ENCODE data around the gene GOLGA1. TPM values are rescaled to one million over a fixed set of nuclear protein-coding genes. Genes with fewer than 3 reads are reported as not detected.

Gene GOLGA1
- total and polyA plus RNA-seq, 9 of the 15 experiments (the other 6 are each of a cell fraction or from before 2014, with no cell fraction given): 2.9 to 15.9 (median 8.5) TPM

DNA sequence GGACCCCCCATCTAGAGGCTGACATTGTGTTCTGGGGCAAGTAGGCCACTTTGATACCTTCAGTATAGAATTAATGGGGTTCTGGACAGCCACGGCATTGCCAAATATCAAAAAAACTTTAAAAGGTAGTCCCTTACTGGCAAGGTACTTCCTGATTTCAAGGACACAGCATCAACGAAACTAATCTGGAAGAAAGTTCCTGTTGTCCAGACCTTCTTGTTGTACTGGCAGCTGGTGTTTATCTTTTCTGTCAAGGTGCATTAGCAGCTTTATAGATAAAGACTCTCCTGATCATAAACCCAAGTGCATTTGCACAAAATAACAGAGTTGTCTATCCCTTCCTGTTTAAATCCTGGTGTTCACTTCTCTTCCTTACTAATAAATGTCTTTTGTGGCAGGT is 23.7 kb upstream of the GOLGA1 start (continued):
- TF ChIP-seq RNF219 (CRISPR knock-in tag; IDR thresholded peaks at IDR 0.05) (no peak), OTX1 (CRISPR knock-in tag; IDR thresholded peaks at IDR 0.05) (no peak), HMG20A (CRISPR knock-in tag; conservative IDR thresholded peaks at IDR 0.05) (no peak), XRCC4 (IDR thresholded peaks at IDR 0.05; ENCODE audit: extremely low read depth, insufficient read depth, insufficient read length) (no peak), MCM3 (IDR thresholded peaks at IDR 0.05) (no peak), HMGN3 (IDR thresholded peaks at IDR 0.05; ENCODE audit: borderline replicate concordance, extremely low read depth, insufficient read length, low read depth, low read length) (no peak), ZSCAN29 (IDR thresholded peaks at IDR 0.05) (no peak), PRDM10 (IDR thresholded peaks at IDR 0.05; ENCODE audit: partially characterized antibody) (no peak), ZNF592 (IDR thresholded peaks at IDR 0.05) (no peak), ZNF778 (CRISPR knock-in tag; IDR thresholded peaks at IDR 0.05) (no peak), ZNF217 (CRISPR knock-in tag; IDR thresholded peaks at IDR 0.05) (no peak), ZNF717 (CRISPR knock-in tag; IDR thresholded peaks at IDR 0.05) (no peak), MTF1 (CRISPR knock-in tag; IDR thresholded peaks at IDR 0.05; ENCODE audit: borderline replicate concordance) (no peak), ELK1 (CRISPR knock-in tag; IDR thresholded peaks at IDR 0.05) (no peak), ZNF224 (CRISPR knock-in tag; IDR thresholded peaks at IDR 0.05) (no peak)
- TF ChIP-seq, protein P1, sequence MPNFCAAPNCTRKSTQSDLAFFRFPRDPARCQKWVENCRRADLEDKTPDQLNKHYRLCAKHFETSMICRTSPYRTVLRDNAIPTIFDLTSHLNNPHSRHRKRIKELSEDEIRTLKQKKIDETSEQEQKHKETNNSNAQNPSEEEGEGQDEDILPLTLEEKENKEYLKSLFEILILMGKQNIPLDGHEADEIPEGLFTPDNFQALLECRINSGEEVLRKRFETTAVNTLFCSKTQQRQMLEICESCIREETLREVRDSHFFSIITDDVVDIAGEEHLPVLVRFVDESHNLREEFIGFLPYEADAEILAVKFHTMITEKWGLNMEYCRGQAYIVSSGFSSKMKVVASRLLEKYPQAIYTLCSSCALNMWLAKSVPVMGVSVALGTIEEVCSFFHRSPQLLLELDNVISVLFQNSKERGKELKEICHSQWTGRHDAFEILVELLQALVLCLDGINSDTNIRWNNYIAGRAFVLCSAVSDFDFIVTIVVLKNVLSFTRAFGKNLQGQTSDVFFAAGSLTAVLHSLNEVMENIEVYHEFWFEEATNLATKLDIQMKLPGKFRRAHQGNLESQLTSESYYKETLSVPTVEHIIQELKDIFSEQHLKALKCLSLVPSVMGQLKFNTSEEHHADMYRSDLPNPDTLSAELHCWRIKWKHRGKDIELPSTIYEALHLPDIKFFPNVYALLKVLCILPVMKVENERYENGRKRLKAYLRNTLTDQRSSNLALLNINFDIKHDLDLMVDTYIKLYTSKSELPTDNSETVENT (CRISPR knock-in tag; IDR thresholded peaks at IDR 0.05): no peak
